ENCODE measurements around the gene TARP.
"Not testable (repeated sequence)": the region's sequence is repeated elsewhere in the genome, so short reads cannot be mapped to it uniquely, and the experiment has no call there.

TARP gene

DNA sequence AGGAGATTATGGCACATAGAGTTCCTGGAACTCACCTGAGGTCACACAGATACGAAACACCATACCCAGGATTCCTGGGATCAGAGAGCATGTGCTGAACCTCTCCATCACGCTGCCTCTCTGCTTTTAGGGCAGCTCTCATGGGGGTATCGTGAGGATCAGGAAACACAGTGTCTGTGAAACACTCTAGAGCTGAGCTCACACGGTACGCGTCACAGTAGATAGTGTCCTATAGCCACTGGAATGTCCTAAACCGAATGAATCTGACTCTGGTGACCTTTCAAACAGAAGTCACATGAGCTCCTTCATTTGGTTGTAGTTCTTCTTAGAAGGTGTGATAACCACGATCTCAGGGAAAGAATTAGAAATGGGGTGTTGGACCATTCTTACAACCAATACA lies 14.3 kb downstream of the TARP start:
- not testable (repeated sequence) for DNase-seq

DNA sequence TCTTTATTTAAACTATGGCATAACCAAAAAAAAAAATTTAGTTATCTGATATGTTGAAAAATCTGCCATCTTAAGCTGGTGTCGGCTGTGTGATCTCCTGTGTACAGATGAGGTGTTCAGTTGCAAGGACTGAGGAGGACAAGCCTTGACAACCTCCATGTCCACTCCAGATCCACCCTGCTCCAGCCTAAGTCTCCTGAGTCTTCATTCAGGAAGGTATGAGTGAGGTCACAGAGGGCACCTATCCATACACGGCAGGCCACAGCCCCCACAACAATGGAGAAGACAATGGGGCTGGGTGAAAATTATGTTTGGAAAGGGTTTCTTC lies 16.1 kb downstream of the TARP start:
- DNase-seq = no peak

DNA sequence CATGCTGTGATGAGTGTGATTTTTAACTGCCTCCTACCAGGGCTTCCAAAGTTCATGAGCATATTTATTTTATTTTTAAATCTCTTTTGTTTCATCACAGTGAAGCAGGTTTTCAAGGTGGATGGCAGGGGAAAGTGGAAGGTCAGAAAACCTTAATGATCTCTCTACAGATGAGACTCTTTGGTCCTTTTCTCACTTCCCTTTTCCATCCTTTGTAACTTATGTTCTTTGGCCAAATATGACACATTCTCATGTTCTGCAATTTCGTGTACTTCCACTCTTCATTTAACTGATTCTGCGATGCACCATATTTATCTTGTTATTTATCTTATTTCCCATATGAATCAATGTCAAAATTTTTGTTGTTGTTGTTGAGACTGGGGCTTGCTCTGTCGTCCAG lies 23.6 kb downstream of the TARP start:
- DNase-seq = not testable (repeated sequence)

DNA sequence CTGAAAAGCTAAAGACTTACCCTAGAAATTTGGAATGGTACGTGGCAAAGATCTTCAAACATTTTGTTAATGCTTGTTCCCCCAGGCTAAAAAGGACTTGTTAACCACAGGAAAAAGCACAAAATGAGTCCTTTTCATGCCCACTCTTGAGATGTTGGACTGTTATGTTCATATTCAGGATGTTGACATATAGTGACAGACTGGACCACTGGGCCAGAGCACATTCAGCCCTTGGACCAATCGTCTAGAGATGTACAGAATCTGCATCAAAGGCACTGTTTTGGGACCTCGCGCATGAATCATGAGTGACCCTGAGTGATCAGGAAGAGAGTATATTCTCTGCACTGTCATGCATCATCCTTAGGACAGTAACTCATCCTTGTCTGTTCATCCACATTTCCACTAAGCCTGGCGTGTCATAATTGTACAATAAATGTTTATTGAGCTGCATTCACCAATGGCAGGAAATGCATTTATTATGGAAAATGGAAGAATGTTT lies 25.3 kb downstream of the TARP start:
- no peak for DNase-seq

DNA sequence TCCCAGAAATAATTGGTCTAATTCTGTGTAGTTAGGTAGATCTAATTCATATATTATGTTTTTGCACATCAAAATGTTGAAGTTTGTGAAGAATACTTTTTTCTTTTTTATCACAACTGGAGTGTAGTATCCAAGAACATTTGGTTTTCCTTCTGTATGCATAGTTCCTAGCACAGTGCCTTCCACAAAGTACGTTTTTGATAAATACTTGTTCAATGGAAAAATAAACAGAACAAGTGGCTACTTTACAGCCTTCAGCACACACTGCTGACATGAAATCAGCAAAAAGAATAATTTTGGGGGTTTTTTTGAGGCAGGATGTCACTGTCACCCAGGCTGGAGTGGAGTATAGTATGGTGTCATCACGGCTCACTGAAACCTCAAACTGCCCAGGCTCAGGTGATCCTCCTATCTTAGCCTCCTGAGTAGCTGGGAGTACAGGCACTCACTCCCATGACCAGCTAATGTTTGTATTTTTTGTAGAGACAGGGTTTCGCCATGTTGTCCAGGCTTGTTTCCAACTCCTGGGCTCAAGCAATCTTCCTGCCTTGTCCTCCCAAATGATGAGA lies 27.9 kb downstream of the TARP start:
- DNase-seq = no peak

DNA sequence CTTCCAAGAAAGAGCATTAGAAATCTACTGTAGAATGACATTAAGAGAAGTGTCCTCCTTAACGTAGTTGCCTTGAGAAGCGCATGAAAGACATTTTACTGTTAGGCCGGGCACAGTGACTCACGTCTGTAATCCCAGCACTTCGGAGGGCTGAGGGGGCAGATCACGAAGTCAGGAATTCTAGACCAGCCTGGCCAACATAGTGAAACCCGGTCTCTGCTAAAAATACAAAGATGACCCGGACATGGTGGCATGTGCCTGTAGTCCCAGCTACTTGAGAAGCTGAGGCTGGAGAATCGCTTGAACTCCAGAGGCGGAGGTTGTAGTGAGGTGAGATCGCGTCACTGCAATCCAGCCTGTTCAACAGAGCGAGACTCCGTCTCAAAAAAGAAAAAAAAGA lies 28.9 kb downstream of the TARP start:
- no peak for DNase-seq

DNA sequence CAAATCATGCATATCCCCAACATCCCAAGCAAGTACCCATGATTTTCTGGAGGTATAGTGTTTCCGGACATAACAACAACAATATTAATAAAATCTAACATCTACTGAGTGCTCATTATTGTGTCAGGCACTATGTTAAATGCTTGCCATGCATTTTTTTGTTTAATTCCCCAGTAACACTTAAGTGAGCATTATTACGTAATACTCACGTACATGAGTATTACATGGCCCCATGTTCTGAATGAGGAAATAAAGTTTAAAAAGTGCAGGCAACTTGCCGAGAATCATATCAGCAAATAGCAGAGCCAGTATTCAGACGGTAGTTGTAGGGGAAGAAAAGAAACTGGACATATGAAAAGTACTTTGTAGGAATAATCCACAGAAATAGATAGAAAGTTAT lies 30.1 kb downstream of the TARP start:
- not testable (repeated sequence) for DNase-seq

DNA sequence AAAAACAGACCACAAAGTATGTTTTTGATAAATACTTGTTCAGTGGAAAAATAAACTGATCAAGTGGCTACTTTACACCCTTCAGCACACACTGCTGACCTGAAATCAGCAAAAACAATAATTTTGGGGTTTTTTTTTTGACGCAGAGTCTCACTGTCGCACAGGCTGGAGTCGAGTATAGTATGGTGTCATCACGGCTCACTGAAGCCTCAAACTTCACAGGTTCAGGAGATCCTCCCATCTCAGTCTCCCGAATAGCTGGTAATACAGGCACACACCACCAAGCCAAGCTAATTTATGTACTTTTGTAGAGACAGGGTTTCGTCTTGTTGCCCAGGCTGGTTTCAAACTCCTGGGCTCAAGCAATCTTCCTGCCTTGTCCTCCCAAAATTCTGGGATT lies 30.6 kb downstream of the TARP start:
- DNase-seq = no peak

DNA sequence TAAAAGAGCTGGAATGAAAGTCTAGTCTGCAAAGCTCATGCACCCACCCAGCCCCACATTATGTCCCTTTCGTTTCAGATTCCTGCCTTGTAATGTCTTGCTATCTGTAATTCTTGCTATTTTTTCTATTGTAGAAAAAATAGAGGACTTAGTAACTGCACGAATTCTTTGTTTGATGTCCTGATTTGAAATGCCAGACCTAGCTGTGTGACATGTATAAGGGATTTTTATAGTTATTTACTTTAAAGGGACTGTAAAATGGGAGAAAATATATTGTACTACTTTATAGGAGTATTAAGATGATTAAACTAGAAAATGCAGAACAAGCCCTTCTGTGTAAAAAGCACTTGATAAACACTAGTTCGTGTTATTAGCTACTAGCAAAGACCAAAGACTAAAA lies 32.4 kb downstream of the TARP start:
- DNase-seq = no peak

DNA sequence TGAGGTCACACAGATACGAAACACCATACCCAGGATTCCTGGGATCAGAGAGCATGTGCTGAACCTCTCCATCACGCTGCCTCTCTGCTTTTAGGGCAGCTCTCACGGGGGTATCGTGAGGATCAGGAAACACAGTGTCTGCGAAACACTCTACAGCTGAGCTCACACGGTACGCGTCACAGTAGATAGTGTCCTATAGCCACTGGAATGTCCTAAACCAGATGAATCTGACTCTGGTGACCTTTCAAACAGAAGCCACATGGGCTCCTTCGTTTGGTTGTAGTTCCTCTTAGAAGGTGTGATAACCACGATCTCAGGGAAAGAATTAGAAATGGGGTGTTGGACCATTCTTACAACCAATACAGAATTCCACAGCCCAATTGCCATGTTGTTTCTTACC lies 34.3 kb downstream of the TARP start:
- DNase-seq = not testable (repeated sequence)

DNA sequence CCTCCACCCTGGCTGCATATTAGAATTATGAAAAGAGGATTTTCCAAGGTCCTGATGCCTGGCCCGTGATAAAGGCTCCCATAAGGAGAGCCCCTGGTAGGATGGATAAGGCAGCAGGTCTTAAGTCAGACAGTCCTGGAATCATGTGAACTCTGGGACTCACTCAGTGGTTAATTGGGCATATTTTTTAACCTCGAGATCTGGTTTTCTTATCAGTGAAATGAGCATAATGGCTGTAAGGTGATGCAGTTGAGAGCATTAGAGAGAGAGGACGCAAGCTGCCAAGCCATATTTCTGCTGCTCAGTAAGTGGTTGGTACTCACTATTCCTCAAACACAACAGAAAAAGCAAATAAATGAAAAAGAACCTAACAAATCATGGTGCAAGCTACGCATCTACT lies 37.8 kb downstream of the TARP start:
- DNase-seq = no peak

DNA sequence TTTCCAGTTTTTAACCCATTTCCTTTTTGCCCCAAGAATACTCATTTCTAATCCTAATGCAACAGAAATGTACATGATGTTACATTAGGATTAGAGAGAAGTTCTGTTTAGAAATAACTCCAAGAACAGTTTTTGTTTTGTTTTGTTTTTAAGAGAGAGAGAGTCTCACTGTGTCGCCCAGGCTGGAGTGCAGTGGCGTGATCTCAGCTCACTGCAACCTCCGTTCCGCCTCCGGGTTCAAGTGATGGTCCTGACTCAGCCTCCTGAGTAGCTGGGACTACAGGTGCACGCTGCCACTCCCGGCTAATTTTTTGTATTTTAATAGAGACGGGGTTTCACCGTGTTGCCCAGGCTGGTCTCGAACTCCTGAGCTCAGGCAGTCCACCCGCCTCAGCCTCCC lies 38.7 kb downstream of the TARP start:
- DNase-seq = not testable (repeated sequence)

DNA sequence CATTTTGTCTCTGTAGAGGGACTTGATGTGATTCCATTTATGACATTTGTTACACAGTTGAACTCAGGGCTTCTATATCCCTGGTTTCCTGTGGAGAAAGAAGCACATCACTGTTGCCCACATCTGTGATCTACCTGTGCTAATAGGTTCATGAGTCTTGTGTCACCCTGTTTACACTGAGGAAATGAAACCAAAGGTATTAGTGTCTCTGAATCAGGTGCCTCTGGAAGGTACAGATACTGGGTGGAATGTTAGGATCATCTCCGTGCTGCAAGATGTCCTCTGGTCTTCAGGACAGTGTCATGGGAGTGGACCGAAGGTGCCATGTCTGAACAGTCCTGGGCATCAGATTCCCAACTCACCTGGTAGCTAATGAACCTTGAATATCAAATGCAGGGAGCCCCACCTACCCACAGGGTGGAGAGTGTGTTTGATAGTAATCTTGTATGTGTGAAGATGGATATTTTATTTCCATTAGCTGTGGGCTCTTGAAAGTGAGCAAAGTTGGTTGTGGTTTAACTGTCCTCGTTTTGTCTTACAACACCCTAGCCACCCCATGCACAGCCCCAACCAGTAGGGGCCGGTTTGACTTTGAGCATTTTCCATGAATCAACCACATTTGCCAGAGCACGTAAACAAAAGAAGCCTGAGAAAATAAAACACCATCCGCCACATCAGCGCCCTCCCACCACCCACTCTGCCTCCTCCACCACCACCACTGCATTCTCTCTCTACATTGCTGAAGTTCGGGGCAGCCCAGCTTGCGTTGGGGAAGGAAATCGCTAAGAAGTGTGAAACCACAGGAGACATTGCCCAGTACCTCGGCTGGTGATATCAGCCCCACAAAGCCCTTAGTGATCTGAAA lies 40.7 kb downstream of the TARP start:
- DNase-seq = peak; percentile 77 to 83

DNA sequence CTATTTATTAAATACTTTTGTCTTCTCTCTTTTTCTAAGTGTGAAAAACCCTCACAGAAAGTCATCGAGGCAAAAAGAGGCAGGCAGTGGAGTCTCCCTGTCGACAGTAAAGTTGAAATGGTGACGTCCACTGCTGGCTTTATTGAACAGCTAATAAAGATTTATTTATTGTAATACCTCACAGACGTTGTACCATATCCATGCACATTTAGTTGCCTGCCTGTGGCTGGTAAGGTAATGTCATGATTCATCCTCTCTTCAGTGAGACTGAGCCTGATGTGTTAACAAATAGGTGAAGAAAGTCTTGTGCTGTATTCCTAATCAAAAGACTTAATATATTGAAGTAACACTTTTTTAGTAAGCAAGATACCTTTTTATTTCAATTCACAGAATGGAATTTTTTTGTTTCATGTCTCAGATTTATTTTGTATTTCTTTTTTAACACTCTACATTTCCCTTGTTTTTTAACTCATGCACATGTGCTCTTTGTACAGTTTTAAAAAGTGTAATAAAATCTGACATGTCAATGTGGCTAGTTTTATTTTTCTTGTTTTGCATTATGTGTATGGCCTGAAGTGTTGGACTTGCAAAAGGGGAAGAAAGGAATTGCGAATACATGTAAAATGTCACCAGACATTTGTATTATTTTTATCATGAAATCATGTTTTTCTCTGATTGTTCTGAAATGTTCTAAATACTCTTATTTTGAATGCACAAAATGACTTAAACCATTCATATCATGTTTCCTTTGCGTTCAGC lies 43.4 kb downstream of the TARP start:
- DNase-seq = no peak

DNA sequence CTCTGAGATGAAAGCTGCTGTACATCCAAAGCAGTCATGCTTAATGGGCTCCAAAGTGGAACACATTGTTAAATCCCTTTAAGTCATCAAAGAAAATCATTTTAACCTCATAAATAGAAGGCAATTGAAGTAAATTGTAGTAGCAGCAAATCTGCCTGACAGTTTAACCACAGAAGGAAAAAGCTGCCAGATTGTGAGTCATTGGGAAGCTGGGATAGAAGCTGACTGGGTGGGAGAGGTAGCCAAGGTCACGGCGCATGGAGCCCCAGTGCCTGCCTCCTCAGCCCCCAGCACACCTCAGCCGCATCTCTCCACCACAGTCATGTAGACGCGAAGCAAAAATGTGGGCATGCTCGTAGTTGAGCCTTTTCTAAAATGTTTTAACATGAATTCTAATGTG lies 44.0 kb downstream of the TARP start:
- no peak for DNase-seq

DNA sequence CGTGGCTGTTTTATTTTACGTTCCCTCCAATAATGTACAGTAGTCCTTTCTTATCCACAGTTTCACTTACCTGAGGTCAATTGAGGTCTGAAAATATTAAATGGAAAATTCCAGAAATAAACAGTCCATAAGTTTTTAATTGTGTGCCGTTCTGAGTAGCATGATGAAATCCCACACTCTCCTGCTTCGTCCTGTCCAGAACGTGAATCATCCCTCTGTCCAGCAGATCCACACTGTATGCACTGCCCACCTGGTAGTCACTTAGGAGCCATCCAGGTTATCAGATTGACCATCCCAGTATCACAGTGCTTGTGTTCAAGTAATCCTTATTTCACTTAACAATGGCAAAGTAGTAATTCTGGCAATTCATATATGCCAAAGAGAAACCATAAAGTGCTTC lies 49.0 kb downstream of the TARP start:
- no peak for DNase-seq

DNA sequence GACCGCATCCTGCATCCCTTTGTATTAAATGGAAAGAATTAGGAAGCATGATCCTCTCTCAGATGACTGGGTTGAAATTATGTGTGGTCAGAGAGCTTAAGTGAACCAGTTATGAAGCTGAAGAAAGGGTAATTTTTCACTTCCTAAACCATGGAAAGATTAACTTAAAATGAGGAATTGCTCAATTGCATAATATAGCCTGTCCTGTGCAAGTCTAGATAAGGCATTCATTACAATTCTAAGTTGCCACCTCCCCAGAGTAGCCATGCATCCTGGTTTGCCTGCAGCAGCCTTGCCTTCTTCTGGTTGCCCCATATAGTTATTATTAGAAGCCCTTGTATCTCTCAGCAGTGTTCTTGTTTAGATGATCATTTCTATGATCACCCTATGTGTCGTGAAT lies 50.1 kb downstream of the TARP start:
- DNase-seq = no peak

DNA sequence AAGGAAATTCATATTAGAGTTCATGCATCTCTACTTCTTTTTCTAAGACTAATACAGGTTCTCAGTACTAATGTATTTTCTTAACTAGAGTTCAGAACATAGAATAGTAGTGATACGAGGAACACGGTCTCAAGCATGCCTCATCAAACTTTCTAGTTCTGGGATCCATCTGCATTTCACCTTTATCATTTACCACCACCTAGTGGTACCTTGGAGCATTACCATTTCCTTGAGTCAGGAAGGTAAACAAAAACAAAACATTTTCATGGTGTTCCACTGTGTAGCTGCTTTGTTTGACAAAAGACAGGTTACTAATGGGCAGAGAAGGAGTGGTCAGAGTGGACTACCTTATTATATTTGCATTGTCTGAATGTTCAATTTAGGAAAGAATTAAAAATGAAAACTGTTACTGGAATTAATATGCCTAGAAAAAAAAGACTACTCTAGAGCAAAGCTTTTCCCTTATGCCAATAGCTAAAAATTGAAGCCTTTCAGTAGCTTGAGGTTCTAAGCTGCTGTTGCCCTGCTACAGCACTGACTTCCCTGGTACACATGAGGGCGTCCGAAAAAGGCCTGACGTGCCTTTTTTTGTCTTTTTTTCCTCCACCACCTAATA lies 50.8 kb downstream of the TARP start:
- no peak for DNase-seq

DNA sequence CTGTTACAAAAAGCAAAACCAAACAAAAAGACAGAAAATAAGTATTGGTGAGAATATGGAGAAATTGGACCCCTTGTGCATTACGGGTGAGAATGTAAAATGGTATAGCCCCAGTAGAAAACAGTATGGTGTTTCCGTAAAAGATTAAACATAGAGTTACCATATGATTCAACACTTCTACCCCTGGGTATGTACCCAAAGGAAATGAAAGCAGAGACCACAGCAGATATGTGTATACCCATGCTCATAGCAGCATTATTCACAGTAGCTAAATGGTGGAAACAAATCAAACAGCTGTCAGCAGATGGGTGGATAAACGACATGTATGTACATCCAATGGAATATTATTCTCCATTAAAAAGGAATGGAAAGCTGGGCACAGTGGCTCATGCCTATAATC lies 53.0 kb downstream of the TARP start:
- no peak for DNase-seq

DNA sequence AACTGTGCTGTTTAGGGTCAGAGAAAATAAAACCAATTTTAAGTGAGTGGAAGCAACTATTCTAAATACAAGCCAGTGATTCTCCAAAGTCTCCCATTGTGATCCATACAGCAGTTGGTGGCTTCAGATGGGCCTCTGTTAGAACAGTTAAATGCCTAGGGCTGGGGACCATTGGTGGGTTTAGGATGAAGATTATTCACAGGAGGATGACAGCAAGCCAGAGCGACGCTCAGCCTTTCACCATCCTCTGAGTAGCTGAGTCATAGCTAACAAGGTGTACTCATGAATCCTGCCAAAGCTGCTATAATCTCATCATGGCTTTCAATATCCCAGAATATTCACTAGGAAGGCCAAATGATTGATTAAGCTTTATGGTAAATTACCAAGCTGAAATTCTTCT lies 55.8 kb downstream of the TARP start:
- no peak for DNase-seq

DNA sequence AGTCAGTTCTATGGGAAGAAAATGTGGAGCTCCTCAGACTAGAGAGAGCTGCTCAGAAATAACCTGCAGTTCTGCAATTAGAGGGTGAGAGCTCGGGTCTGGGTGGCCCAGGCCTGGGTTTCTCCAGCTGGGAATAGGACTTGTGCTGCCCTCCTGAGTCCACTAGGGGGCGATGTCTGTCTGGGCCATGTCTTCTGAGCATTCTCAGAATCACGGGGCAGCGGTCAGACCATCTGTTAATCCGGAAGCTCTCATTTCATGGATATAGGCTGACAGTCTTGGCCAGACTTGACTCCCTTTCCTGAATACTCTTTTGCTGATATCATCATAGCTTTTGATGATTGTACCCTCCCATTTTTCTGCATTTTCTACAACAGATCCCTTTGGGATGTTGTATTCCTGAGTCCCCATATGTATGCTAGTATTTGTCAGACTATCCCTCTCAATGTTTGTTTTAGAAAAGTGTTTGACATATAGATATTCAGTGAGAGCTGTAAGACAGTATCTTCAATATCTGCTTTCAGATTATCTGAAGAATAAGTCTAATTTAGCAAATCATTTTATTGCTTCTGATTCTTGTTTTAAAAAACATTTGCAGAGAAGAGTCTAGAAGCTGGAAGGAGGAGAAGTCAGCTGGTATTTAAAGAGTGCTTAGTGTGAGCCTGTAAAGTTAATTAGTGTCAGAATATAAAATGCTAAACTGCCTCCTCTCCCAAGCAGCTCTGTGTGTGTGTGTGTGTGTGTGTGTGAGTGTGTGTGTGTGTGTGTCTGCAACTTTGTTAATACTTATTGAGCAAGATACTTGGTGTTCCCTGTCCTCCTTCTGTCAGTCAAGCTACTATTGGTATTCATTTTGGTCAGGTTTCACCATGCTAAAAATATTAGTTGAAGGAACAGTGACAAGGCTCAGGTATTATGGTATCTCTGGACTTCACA lies 57.4 kb downstream of the TARP start:
- DNase-seq = peak; percentile 80 to 82

DNA sequence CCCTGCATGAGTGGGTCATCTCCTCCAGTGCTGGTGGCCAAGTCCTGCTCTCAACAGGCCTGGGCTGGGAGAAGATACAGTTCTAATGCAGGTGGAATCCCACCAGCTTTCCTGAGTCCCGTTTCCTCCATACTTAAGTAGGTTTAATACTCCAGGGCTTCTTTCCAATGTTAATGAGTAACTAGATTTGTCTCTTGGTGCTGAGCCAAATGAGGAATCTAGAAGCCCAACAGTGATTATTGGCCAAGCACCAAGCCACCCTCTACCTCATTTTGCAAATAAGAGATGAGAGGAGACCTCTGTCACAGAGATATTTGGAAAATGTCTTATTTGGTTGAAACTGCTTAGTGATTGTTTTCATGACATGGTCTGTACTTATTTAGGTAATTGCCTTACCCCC lies 58.3 kb downstream of the TARP start:
- no peak for DNase-seq

Measured in activated T-cell treated with anti-CD3 and anti-CD28 coated beads, Interleukin-2, amount 50 U/mL, for 48 hours (primary cell).